Ectodermal cell (in vitro differentiated cells): ENCODE data around the gene SPTBN1.
A peak's percentile ranks its signal among the peaks of the same experiment; 100 is the strongest.

Experiments
- H3K27ac ChIP-seq: 2 replicates; pipeline ENCODE4 v1.7.0; 2013; ENCODE audit warnings: mild to moderate bottlenecking, low read depth, low read length; ENCODE audit not compliant: insufficient read depth, poor library complexity, severe bottlenecking
- H3K27me3 ChIP-seq: 2 replicates; pipeline ENCODE4 v1.7.0; 2013; ENCODE audit warnings: mild to moderate bottlenecking, low read length; ENCODE audit not compliant: insufficient read depth, control insufficient read depth, poor library complexity, severe bottlenecking
- H3K36me3 ChIP-seq: one replicate; pipeline ENCODE4 v1.7.0; 2013; ENCODE audit warnings: low read length; ENCODE audit not compliant: control insufficient read depth, insufficient read depth
- H3K4me1 ChIP-seq: one replicate; pipeline ENCODE4 v1.7.0; 2013; ENCODE audit warnings: low read length; ENCODE audit not compliant: control insufficient read depth, insufficient read depth
- H3K4me3 ChIP-seq: 2 replicates; pipeline ENCODE4 v1.7.0; 2013; ENCODE audit warnings: low read depth, low read length, control low read depth; ENCODE audit not compliant: insufficient read depth
- H3K9me3 ChIP-seq: 2 replicates; pipeline ENCODE4 v1.7.0; 2013; ENCODE audit warnings: mild to moderate bottlenecking, low read length, moderate library complexity; ENCODE audit not compliant: control insufficient read depth
- WGBS, 2 experiments: methylation state at CpG; one replicate each; pipeline ENCODE4 v1.1.7; 2013; ENCODE audit warnings: missing lambda C conversion rate in 2 of 2; 5-methylcytosine and 5-hydroxymethylcytosine counted together

The SPTBN1 gene

GRCh38 chr2:54656863-54657262 lies 200.7 kb downstream of the SPTBN1 start:
- H3K27me3 ChIP-seq = no peaks in the 10 kb centered on the region
- no peaks in the 10 kb centered on the region for H3K9me3 ChIP-seq
- 96 to 98% methylated on average over 3 of the region's 3 CpGs for WGBS, 2 experiments
- H3K27ac ChIP-seq = no peak overlapping the region
- H3K4me3 ChIP-seq = no peak overlapping the region
- H3K4me1 ChIP-seq = no peaks in the 10 kb centered on the region
- H3K36me3 ChIP-seq = peaks cover 36% of the 10 kb centered on the region

- H3K27me3 ChIP-seq = no peaks in the 10 kb centered on the region
- no peaks in the 10 kb centered on the region for H3K9me3 ChIP-seq
- H3K4me3 ChIP-seq = no peak overlapping the region
- peaks cover 36% of the 10 kb centered on the region for H3K36me3 ChIP-seq
- no peaks in the 10 kb centered on the region for H3K4me1 ChIP-seq
- 93 to 94% methylated on average over 12 of the region's 12 CpGs for WGBS, 2 experiments
- H3K27ac ChIP-seq = no peak overlapping the region
Measured at GRCh38 chr2:54657664-54658083, 201.5 kb downstream of the SPTBN1 start.

DNA sequence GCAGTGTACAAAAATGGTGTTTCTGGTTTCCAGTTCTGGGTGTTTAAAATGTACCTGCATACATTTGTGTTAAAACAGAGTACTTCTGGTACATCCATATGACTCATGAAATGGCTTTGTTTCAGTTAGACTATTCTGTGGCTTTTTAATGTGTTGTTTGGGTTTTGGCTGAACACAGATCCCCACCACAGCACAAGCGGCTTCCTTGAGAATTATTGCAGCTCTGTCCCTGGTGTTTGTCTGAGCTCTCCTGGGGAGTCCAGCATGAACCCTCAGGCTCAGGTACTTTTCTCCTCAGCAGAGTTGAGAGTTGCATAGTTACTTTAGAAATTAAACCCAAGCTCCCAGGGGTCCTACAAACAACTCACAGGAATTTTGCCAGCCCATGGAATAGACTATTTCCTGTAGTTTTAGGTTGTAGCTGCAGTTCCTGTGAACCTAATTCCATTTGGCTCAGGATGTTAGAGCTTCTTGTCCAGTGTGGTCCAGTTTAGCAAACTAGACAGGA lies 202.5 kb downstream of the SPTBN1 start:
- H3K36me3 ChIP-seq = peaks cover 33% of the 10 kb centered on the region
- no peaks in the 10 kb centered on the region for H3K27me3 ChIP-seq
- H3K4me3 ChIP-seq = no peak overlapping the region
- no peaks in the 10 kb centered on the region for H3K4me1 ChIP-seq
- WGBS, 2 experiments = 90 to 97% methylated on average over 1 of the region's 1 CpG
- no peaks in the 10 kb centered on the region for H3K9me3 ChIP-seq
- no peak overlapping the region for H3K27ac ChIP-seq

GRCh38 chr2:54659527-54659926 lies 203.4 kb downstream of the SPTBN1 start:
- Histone ChIP-seq H3K27me3 (no peaks in the 10 kb centered on the region), H3K4me3 (no peak overlapping the region), H3K4me1 (no peaks in the 10 kb centered on the region), H3K36me3 (peaks cover 33% of the 10 kb centered on the region), H3K9me3 (no peaks in the 10 kb centered on the region), H3K27ac (no peak overlapping the region)
- 95 to 100% methylated on average over 3 to 4 of the region's 4 CpGs for WGBS, 2 experiments

DNA sequence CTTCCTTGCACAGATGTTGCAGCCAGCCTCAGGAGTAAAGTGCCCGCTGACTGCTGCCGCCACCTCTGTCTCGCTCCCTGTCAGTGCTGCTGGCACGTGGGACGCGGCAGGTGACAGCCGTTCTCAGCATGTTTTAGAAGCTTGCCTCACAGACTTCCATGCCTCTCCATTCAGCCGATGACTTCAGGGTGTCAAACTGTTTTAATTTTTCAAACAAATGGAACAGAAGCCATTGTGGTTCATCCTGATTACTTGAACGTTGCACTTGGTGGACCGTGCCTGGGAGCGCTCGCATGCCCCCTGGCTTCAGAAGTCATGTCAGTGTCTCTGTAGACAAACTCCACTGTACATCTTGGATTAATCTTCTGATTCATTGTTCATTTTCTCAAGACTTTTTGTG lies 204.6 kb downstream of the SPTBN1 start:
- Histone ChIP-seq H3K36me3 (peaks cover 27% of the 10 kb centered on the region), H3K9me3 (no peaks in the 10 kb centered on the region), H3K27ac (no peak overlapping the region), H3K4me1 (no peaks in the 10 kb centered on the region), H3K4me3 (no peak overlapping the region), H3K27me3 (no peaks in the 10 kb centered on the region)
- 93 to 95% methylated on average over 12 of the region's 12 CpGs for WGBS, 2 experiments

GRCh38 chr2:54663424-54664030 lies 207.4 kb downstream of the SPTBN1 start:
- no peaks in the 10 kb centered on the region for H3K9me3 ChIP-seq
- no peak overlapping the region for H3K4me3 ChIP-seq
- 94 to 96% methylated on average over 13 of the region's 13 CpGs for WGBS, 2 experiments
- H3K27me3 ChIP-seq = no peaks in the 10 kb centered on the region
- no peaks in the 10 kb centered on the region for H3K4me1 ChIP-seq
- H3K27ac ChIP-seq = no peak overlapping the region
- H3K36me3 ChIP-seq = peaks cover 49% of the 10 kb centered on the region

DNA sequence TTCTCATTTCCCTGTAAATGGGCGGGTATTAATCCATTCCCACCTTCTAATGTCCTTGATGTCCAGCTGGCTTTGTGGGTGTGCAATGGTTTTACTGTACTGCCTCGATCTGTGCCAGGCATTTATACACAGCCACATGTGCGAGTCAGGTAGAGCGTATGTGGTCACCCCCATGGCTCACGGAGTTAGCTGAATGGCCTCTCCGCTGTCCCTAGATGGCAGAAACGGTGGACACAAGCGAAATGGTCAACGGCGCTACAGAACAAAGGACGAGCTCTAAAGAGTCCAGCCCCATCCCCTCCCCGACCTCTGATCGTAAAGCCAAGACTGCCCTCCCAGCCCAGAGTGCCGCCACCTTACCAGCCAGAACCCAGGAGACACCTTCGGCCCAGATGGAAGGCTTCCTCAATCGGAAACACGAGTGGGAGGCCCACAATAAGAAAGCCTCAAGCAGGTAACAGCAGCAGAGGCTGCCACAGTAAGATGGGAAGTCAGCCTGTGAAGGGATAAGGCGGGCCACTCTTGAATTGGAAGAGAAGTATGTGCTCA lies 208.2 kb downstream of the SPTBN1 start:
- Histone ChIP-seq H3K27ac (no peak overlapping the region), H3K36me3 (peaks cover 41% of the 10 kb centered on the region), H3K4me3 (no peak overlapping the region), H3K9me3 (no peaks in the 10 kb centered on the region), H3K4me1 (no peaks in the 10 kb centered on the region), H3K27me3 (no peaks in the 10 kb centered on the region)
- 96 to 98% methylated on average over 18 of the region's 18 CpGs for WGBS, 2 experiments

DNA sequence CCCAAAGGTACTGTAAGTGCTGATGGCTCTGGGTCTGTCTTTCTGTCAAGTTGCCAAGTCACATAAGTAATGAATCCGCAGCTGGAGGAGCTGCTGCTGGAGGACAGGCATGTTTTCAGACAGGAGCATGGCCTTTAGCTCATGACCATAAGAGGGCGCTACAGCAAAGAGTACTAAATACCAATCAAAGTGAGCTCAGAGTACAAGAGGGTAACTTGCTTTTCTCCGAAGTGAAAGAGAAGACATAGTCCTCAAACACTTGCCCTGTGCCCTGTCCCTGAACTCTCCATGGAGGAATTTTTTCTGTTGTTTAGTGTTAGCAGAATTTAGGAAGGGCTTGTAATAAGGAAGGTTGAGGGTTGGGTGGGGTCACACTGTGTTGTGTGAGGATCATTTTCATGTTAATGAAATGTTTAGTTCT lies 209.3 kb downstream of the SPTBN1 start:
- Histone ChIP-seq H3K27ac (no peak overlapping the region), H3K4me3 (no peak overlapping the region), H3K36me3 (peaks cover 32% of the 10 kb centered on the region), H3K9me3 (no peaks in the 10 kb centered on the region), H3K27me3 (no peaks in the 10 kb centered on the region), H3K4me1 (no peaks in the 10 kb centered on the region)
- 30 to 39% methylated on average over 3 of the region's 3 CpGs for WGBS, 2 experiments

GRCh38 chr2:54666131-54666633 lies 210.1 kb downstream of the SPTBN1 start:
- Histone ChIP-seq H3K36me3 (peaks cover 31% of the 10 kb centered on the region), H3K27me3 (no peaks in the 10 kb centered on the region), H3K4me3 (no peak overlapping the region), H3K9me3 (no peaks in the 10 kb centered on the region), H3K27ac (no peak overlapping the region), H3K4me1 (no peaks in the 10 kb centered on the region)
- WGBS, 2 experiments = 95 to 96% methylated on average over 3 of the region's 3 CpGs

- Histone ChIP-seq H3K27ac (peak overlapping the region; percentile 31), H3K4me1 (no peaks in the 10 kb centered on the region), H3K36me3 (peaks cover 30% of the 10 kb centered on the region), H3K27me3 (no peaks in the 10 kb centered on the region), H3K4me3 (no peak overlapping the region), H3K9me3 (no peaks in the 10 kb centered on the region)
- WGBS, 2 experiments = 92 to 93% methylated on average over 6 of the region's 6 CpGs
Measured at GRCh38 chr2:54666634-54667265, 210.6 kb downstream of the SPTBN1 start.
